Measurements from ENCODE around the gene XYLT1. TPM values are rescaled to one million over a fixed set of nuclear protein-coding genes. Genes with fewer than 3 reads are reported as not detected.

The XYLT1 gene
- polyA plus RNA-seq, 1 donor (not counting 4 experiments of a cell fraction or from before 2014, with no cell fraction given): 4.4 TPM

DNA sequence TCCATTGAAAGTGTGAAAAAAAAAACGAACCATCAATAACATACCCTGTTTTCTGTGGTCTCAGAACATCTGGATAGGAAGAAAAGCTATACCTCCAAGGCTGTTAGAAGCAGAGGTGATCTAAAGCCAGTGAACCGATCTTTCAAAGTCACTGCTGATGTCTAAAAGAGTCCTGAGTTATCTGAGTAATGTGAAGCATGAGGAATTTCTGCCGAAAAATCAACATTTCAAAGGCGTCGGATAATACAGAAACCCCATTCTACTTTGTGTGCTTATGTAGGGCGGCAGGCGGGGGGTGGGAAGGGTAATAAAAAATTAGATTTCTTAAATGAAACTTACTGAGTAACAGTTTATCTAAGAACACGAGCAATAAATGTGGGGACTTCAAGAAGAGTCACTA lies 3.9 kb downstream of the XYLT1 start:
- Histone ChIP-seq H3K9me3 (ENCODE audit: control insufficient read depth, low read depth, low read length) (no peaks in the 10 kb centered on the region), H3K27me3 (ENCODE audit: control insufficient read depth, extremely low read depth, insufficient read depth, low read length) (no peaks in the 10 kb centered on the region), H2AFZ (ENCODE audit: control insufficient read depth, low read length) (no peak overlapping the region), H3K27ac (ENCODE audit: control insufficient read depth, insufficient read depth, low read length) (no peak overlapping the region), H3K4me1 (ENCODE audit: control insufficient read depth, extremely low read depth, insufficient read depth, low read length) (peaks cover 19% of the 10 kb centered on the region), H3K36me3 (ENCODE audit: control insufficient read depth in 2 of 2, extremely low read depth in 1 of 2, insufficient read depth in 2 of 2, low read length in 2 of 2) (peaks cover 0 to 7% of the 10 kb centered on the region in 2 experiments), H4K20me1 (ENCODE audit: control insufficient read depth, extremely low read depth, insufficient read depth, low read length) (no peaks in the 10 kb centered on the region), H3K9ac (ENCODE audit: control insufficient read depth, extremely low read depth, insufficient read depth, low read length) (no peak overlapping the region), H3K9me1 (ENCODE audit: control insufficient read depth, extremely low read depth, insufficient read depth, low read length) (peaks cover 3% of the 10 kb centered on the region), H3K79me2 (ENCODE audit: control insufficient read depth, insufficient read depth, low read length) (peaks cover 47% of the 10 kb centered on the region), H3K4me3 (ENCODE audit: control insufficient read depth in 2 of 3, extremely low read depth in 1 of 3, insufficient read depth in 2 of 3, low read depth in 1 of 3, low read length in 3 of 3) (no peak overlapping the region), H3K4me2 (ENCODE audit: control insufficient read depth, extremely low read depth, insufficient read depth, low read depth, low read length) (no peak overlapping the region)
- no peak for TF ChIP-seq EZH2 (IDR thresholded peaks at IDR 0.05; ENCODE audit: low read length)
- TF ChIP-seq, protein P1, sequence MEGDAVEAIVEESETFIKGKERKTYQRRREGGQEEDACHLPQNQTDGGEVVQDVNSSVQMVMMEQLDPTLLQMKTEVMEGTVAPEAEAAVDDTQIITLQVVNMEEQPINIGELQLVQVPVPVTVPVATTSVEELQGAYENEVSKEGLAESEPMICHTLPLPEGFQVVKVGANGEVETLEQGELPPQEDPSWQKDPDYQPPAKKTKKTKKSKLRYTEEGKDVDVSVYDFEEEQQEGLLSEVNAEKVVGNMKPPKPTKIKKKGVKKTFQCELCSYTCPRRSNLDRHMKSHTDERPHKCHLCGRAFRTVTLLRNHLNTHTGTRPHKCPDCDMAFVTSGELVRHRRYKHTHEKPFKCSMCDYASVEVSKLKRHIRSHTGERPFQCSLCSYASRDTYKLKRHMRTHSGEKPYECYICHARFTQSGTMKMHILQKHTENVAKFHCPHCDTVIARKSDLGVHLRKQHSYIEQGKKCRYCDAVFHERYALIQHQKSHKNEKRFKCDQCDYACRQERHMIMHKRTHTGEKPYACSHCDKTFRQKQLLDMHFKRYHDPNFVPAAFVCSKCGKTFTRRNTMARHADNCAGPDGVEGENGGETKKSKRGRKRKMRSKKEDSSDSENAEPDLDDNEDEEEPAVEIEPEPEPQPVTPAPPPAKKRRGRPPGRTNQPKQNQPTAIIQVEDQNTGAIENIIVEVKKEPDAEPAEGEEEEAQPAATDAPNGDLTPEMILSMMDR (optimal IDR thresholded peaks at IDR 0.05 in 1 of 3, IDR thresholded peaks at IDR 0.05 in 1 of 3, conservative IDR thresholded peaks at IDR 0.05 in 1 of 3; ENCODE audit: extremely low read depth in 1 of 3, insufficient read depth in 2 of 3, low read length in 3 of 3): no peak
- dilution Hi-C loops (cut with MboI; ENCODE audit: extremely low pct_ligation_motif_present, low sequenced_read_pairs): no loop called here
- DNase-seq (ENCODE audit: low read depth, low spot score): no peak
- no peak for FAIRE-seq

DNA sequence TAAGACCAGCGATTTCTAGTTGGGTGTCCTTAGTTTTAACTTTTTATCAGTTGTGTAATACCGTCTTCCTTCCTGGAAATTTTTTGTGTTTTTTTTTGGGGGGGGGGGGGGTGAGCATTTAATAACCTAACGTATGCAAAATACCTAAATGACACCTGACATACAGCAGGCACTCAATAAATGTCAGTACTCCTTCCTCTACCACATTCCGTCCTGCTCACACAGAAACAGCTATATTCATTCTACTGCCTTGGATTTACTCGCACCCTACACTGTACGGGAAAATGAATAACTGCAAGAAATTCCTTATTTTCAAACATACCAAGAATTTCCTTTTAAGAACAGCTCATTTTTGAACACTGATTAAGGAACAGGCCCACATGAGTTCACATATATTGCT lies 5.3 kb downstream of the XYLT1 start:
- H3K27ac ChIP-seq (ENCODE audit: control insufficient read depth, insufficient read depth, low read length): no peak overlapping the region
- no peak for DNase-seq (ENCODE audit: low read depth, low spot score)
- H3K4me3 ChIP-seq (ENCODE audit: control insufficient read depth in 2 of 3, extremely low read depth in 1 of 3, insufficient read depth in 2 of 3, low read depth in 1 of 3, low read length in 3 of 3): no peak overlapping the region
- H3K79me2 ChIP-seq (ENCODE audit: control insufficient read depth, insufficient read depth, low read length): peaks cover 58% of the 10 kb centered on the region
- TF ChIP-seq, protein P1 (optimal IDR thresholded peaks at IDR 0.05 in 1 of 3, IDR thresholded peaks at IDR 0.05 in 1 of 3, conservative IDR thresholded peaks at IDR 0.05 in 1 of 3; ENCODE audit: extremely low read depth in 1 of 3, insufficient read depth in 2 of 3, low read length in 3 of 3): no peak
- dilution Hi-C loops (cut with MboI; ENCODE audit: extremely low pct_ligation_motif_present, low sequenced_read_pairs): no loop called here
- H3K4me1 ChIP-seq (ENCODE audit: control insufficient read depth, extremely low read depth, insufficient read depth, low read length): peaks cover 9% of the 10 kb centered on the region
- no peaks in the 10 kb centered on the region for H3K27me3 ChIP-seq (ENCODE audit: control insufficient read depth, extremely low read depth, insufficient read depth, low read length)
- no peaks in the 10 kb centered on the region for H4K20me1 ChIP-seq (ENCODE audit: control insufficient read depth, extremely low read depth, insufficient read depth, low read length)
- no peak overlapping the region for H2AFZ ChIP-seq (ENCODE audit: control insufficient read depth, low read length)
- peaks cover 3% of the 10 kb centered on the region for H3K9me1 ChIP-seq (ENCODE audit: control insufficient read depth, extremely low read depth, insufficient read depth, low read length)
- FAIRE-seq: no peak
- peaks cover 0 to 9% of the 10 kb centered on the region in 2 experiments for H3K36me3 ChIP-seq (ENCODE audit: control insufficient read depth in 2 of 2, extremely low read depth in 1 of 2, insufficient read depth in 2 of 2, low read length in 2 of 2)
- no peak overlapping the region for H3K9ac ChIP-seq (ENCODE audit: control insufficient read depth, extremely low read depth, insufficient read depth, low read length)
- H3K4me2 ChIP-seq (ENCODE audit: control insufficient read depth, extremely low read depth, insufficient read depth, low read depth, low read length): no peak overlapping the region
- no peaks in the 10 kb centered on the region for H3K9me3 ChIP-seq (ENCODE audit: control insufficient read depth, low read depth, low read length)
